GM12892 (cell line): Measurements from ENCODE around the gene RPIA.

Source experiments
- POLR2A ChIP-seq: IDR thresholded peaks from 2 replicates; pipeline ENCODE4 v1.6.1; 2011; ENCODE audit warnings: low read depth, low read length, control low read depth
- TAF1 ChIP-seq: IDR thresholded peaks from 2 replicates; pipeline ENCODE4 v1.6.1; 2011; ENCODE audit warnings: low read depth, mild to moderate bottlenecking, control low read depth, low read length, borderline replicate concordance

GRCh38 chr2:88711897-88712296, 20.4 kb downstream of the RPIA start:
- TF ChIP-seq TAF1 = no peak
- TF ChIP-seq POLR2A = no peak
